Activated naive CD8-positive, alpha-beta T cell treated with anti-CD3 and anti-CD28 coated beads, Interleukin-2, amount 50 U/mL, for 24 hours (primary cell): ENCODE measurements around the gene HAPSTR1.
A peak's percentile ranks its signal among the peaks of the same experiment; 100 is the strongest.
"Not testable (repeated sequence)": the region's sequence is repeated elsewhere in the genome, so short reads cannot be mapped to it uniquely, and the experiment has no call there.

Source experiments
- ATAC-seq: fragments of 150-1000 bp; cut with Tn5 transposase; one replicate; pipeline ENCODE4 v1.10.0; 2021
- DNase-seq: peaks from one replicate; pipeline ENCODE4 v3.0.0; 2021
- H3K27ac Mint-ChIP-seq: one replicate; pipeline ENCODE4 v1.8.0; 2021; ENCODE audit warnings: mild to moderate bottlenecking, mixed read lengths
- H3K27me3 Mint-ChIP-seq: one replicate; pipeline ENCODE4 v1.8.0; 2021; ENCODE audit warnings: mixed read lengths
- H3K36me3 Mint-ChIP-seq: one replicate; pipeline ENCODE4 v1.8.0; 2021; ENCODE audit warnings: low read depth, mixed read lengths
- H3K4me1 Mint-ChIP-seq: one replicate; pipeline ENCODE4 v1.8.0; 2021; ENCODE audit warnings: mixed read lengths
- H3K4me3 Mint-ChIP-seq: one replicate; pipeline ENCODE4 v1.8.0; 2021; ENCODE audit warnings: mild to moderate bottlenecking, moderate library complexity, mixed read lengths
- H3K9me3 Mint-ChIP-seq: one replicate; pipeline ENCODE4 v1.8.0; 2021; ENCODE audit warnings: mixed read lengths

HAPSTR1 gene

DNA sequence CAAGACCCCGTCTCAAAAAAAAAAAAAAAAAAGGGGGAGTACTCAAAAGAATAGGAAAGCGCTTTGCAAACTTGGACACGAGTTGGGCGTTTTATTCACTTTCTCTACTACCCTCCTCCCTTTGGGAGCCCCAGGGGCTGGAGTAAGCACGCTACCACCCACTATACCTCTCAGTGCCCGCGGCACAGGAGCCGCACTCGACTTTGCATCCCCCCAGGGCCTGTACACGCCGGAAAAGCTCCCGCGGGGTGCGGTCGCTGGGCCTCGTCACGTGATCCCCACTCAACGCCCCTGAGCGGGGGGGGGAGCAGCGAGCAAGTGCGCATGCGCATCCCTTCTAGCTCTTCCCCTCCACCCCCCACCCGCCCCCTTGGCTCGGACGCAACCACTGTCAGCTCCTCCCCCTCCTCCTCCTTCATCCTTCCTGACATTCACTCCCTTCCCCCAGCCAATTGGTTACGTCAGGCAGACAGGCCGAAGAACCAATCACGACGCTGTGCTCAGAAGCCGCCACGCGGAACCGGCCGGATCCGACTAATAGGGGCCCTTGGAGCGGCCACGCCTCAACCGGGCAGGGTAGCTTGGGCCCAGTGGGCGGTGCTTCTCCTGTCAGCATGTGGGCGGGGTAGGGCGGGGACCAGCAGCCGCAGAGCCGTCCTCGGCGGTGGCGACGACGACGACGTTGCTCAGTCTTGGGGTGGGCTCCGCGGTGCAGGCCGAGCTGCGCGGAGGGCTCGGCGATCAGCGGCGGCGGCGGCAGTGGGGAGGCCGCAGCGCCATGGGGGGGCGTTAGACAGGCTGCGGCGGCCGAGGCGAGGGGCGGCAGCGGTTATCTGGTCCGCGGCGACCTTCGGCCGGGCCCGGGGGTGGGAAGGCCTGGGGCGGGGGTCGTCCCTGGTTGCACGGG, at the start of gene HAPSTR1:
Gene HAPSTR1 (plus strand): TSS at position 685 of the 907 bp plus-strand sequence. CDS start 401 bp downstream, outside the sequence.
- H3K4me1 Mint-ChIP-seq, result peaks cover 43% of the 10 kb centered on the region
- DNase-seq, result peak; percentile 100
- H3K36me3 Mint-ChIP-seq, result peaks cover 35% of the 10 kb centered on the region
- ATAC-seq, result peak; percentile 93
- no peaks in the 10 kb centered on the region for H3K9me3 Mint-ChIP-seq
- peaks cover 4% of the 10 kb centered on the region for H3K27me3 Mint-ChIP-seq
- peak within 1 kb of the TSS; percentile 91 for H3K4me3 Mint-ChIP-seq
- peak within 1 kb of the TSS; percentile 97 for H3K27ac Mint-ChIP-seq

DNA sequence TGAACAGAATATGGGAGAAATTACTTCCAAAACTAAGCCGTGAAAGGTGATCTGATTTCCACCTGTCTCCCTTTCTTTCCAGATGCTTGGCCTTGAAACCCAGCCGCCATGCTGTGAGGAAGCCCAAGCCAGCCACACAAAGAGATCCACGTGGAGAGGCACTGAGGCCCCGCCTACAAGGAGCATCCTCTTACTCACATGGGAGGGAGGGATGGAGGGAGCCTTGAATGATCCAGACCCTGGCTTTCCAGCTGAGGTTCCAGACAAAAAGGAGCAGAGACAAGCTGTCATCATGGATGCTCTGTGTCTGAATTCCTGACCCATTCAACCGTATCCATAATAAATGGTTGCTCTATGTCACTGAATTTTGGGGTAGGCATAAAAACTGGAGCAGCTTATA, 48.9 kb upstream of the HAPSTR1 start:
- peaks cover 12% of the 10 kb centered on the region for H3K9me3 Mint-ChIP-seq
- no peak overlapping the region for H3K27ac Mint-ChIP-seq
- H3K4me3 Mint-ChIP-seq, result no peak overlapping the region
- H3K4me1 Mint-ChIP-seq, result peaks cover 25% of the 10 kb centered on the region
- H3K36me3 Mint-ChIP-seq, result peaks cover 4% of the 10 kb centered on the region
- DNase-seq, result no peak
- no peak for ATAC-seq
- no peaks in the 10 kb centered on the region for H3K27me3 Mint-ChIP-seq

GRCh38 chr16:9042964-9043680, 48.3 kb upstream of the HAPSTR1 start:
- H3K27ac Mint-ChIP-seq, result no peak overlapping the region
- peaks cover 12% of the 10 kb centered on the region for H3K9me3 Mint-ChIP-seq
- H3K36me3 Mint-ChIP-seq, result peaks cover 4% of the 10 kb centered on the region
- H3K4me3 Mint-ChIP-seq, result no peak overlapping the region
- H3K4me1 Mint-ChIP-seq, result peaks cover 31% of the 10 kb centered on the region
- no peaks in the 10 kb centered on the region for H3K27me3 Mint-ChIP-seq
- DNase-seq (no peak), ATAC-seq (no peak)

GRCh38 chr16:9045562-9045961, 45.9 kb upstream of the HAPSTR1 start:
- peak overlapping the region; percentile 71 for H3K27ac Mint-ChIP-seq
- not testable (repeated sequence) for H3K4me3 Mint-ChIP-seq, H3K27me3 Mint-ChIP-seq, ATAC-seq, DNase-seq, H3K36me3 Mint-ChIP-seq
- H3K4me1 Mint-ChIP-seq, result peaks cover 40% of the 10 kb centered on the region
- H3K9me3 Mint-ChIP-seq, result peaks cover 12% of the 10 kb centered on the region

DNA sequence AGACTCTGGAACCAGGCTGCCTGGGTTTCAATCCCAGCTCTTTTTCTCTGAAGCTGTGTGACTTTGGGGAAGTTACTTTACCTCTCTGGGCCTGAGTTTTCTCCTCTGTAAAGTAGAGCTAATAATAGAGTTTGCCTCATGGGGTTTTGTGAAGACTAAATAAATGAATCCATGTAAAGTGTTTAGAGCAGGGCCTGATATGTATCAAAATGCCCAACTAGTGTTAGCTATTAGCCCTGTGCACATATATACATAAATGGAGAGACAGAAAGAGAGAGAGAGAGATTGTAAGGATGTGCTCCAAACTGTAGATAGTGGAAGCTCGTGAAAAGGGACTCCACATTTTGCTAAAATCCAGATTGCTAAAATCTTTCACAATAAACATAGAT, 44.8 kb upstream of the HAPSTR1 start:
- no peaks in the 10 kb centered on the region for H3K27me3 Mint-ChIP-seq
- H3K4me1 Mint-ChIP-seq, result peaks cover 40% of the 10 kb centered on the region
- H3K27ac Mint-ChIP-seq, result peak overlapping the region; percentile 71
- ATAC-seq, result no peak
- H3K9me3 Mint-ChIP-seq, result peaks cover 12% of the 10 kb centered on the region
- DNase-seq, result no peak
- H3K4me3 Mint-ChIP-seq, result no peak overlapping the region
- peaks cover 4% of the 10 kb centered on the region for H3K36me3 Mint-ChIP-seq

DNA sequence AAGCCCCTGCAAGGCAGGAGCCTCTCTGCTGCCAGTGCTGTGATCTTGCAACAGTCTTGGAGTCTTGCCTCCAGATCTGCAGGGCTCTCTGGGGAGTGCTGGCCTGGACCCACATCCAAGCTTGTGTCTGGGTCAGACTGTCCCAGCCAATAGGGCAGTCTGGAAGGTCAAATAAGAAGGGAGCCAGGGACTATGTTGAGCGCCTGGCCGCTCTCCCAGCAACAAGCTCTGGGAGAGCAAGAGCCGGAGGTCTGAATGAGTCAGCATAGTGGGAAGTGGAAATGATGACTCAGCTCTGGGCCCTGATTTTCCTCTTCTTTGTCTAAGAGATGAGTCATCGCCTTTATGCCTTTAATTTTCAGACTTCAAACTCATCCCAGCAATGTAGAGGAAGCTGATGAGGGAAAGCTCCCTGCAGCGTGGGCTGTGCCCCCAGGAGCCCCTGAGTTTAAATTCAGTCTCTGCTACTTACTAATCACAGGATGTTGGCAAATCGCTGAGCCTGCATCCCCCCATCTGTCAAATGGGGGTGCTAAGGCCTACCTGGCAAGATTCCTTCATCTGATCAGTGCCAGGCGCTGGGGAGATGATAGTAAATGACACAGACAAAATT, 43.6 kb upstream of the HAPSTR1 start:
- peak overlapping the region; percentile 52 for H3K4me3 Mint-ChIP-seq
- peak overlapping the region; percentile 85 for H3K27ac Mint-ChIP-seq
- peaks cover 4% of the 10 kb centered on the region for H3K36me3 Mint-ChIP-seq
- H3K27me3 Mint-ChIP-seq, result peaks cover 2% of the 10 kb centered on the region
- H3K9me3 Mint-ChIP-seq, result peaks cover 12% of the 10 kb centered on the region
- ATAC-seq (peak; percentile 73), DNase-seq (peak; percentile 63)
- peaks cover 40% of the 10 kb centered on the region for H3K4me1 Mint-ChIP-seq

DNA sequence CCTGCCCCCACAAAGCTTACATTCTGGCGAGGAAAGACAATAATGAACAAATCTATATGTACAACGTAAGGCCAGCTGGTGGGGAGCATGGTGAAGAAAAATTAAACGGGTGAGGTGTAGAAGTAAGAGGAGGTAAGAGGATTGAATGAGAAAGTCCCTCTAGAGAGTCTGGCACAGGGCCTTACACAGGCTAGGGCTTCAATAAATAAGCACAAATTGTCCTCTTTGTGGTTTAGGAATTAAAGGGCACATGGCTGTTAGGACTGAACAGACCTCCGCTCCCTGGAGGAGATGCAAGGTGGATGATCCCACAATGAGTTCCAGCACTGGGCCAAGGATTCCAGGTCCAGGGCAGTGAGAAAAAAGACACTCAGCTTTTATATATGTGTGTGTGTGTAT, 43.1 kb upstream of the HAPSTR1 start:
- Mint-ChIP-seq H3K9me3 (peaks cover 12% of the 10 kb centered on the region), H3K4me1 (peaks cover 36% of the 10 kb centered on the region), H3K36me3 (peaks cover 4% of the 10 kb centered on the region), H3K27me3 (peaks cover 2% of the 10 kb centered on the region), H3K27ac (peak overlapping the region; percentile 85), H3K4me3 (peak overlapping the region; percentile 52)
- DNase-seq (no peak), ATAC-seq (no peak)

DNA sequence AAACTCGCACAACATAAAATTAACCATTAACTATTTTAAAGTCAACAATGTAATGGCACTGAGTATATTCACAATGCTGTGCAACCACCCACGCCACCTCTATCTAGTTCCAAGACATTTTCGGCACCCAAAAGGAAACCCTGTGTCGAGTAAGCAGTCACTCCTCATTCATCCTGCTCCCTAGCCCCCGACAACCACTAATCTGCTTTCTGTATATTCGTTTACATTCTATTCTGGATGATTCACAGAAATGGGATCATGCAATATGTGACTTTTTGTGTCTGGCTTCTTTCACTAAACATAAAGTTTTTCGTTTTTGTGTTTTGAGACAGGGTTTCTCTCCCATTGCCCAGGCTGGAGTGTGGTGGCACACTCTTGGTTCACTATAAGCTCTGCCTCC, 42.2 kb upstream of the HAPSTR1 start:
- no peak for DNase-seq
- peaks cover 36% of the 10 kb centered on the region for H3K4me1 Mint-ChIP-seq
- H3K27ac Mint-ChIP-seq, result no peak overlapping the region
- peaks cover 4% of the 10 kb centered on the region for H3K36me3 Mint-ChIP-seq
- H3K27me3 Mint-ChIP-seq, result peaks cover 4% of the 10 kb centered on the region
- H3K4me3 Mint-ChIP-seq, result no peak overlapping the region
- ATAC-seq, result no peak
- peaks cover 12% of the 10 kb centered on the region for H3K9me3 Mint-ChIP-seq

- H3K27ac Mint-ChIP-seq, result no peak overlapping the region
- no peak overlapping the region for H3K4me3 Mint-ChIP-seq
- peaks cover 35% of the 10 kb centered on the region for H3K4me1 Mint-ChIP-seq
- peak; percentile 36 for DNase-seq
- ATAC-seq, result no peak
- H3K36me3 Mint-ChIP-seq, result peaks cover 4% of the 10 kb centered on the region
- peaks cover 5% of the 10 kb centered on the region for H3K27me3 Mint-ChIP-seq
- H3K9me3 Mint-ChIP-seq, result peaks cover 12% of the 10 kb centered on the region
These were observed 41.2 kb upstream of the HAPSTR1 start for GRCh38 chr16:9050102-9050830.

GRCh38 chr16:9053006-9053601, 38.3 kb upstream of the HAPSTR1 start:
- peak; percentile 30 for DNase-seq

DNA sequence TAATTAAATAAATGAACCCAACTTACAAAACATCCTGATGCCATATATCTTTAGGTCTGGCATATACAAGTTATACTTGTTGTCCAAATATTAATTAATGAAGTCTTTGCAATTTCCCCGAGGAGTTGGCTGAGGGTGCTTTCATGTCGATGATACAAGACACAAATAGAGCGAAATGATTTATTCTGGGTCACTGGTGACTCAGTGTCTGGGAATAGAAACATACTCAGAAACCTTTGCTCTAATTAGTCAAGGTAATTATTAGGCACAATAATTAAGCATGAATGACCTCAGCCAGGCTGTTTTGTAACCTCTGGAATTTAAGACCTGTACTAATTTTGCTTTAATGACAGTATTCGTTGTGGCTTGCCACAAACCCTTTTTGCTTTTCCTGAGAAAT, 37.0 kb upstream of the HAPSTR1 start:
- peaks cover 5% of the 10 kb centered on the region for H3K27me3 Mint-ChIP-seq
- peaks cover 3% of the 10 kb centered on the region for H3K4me1 Mint-ChIP-seq
- no peak overlapping the region for H3K4me3 Mint-ChIP-seq
- no peak for DNase-seq
- no peak overlapping the region for H3K27ac Mint-ChIP-seq
- H3K36me3 Mint-ChIP-seq, result no peaks in the 10 kb centered on the region
- H3K9me3 Mint-ChIP-seq, result no peaks in the 10 kb centered on the region
- ATAC-seq, result no peak

More at GRCh38 chr16:9053006-9053601, 38.3 kb upstream of the HAPSTR1 start:
- Mint-ChIP-seq H3K36me3 (no peaks in the 10 kb centered on the region), H3K27me3 (peaks cover 5% of the 10 kb centered on the region), H3K4me1 (peaks cover 10% of the 10 kb centered on the region), H3K27ac (no peak overlapping the region), H3K4me3 (no peak overlapping the region), H3K9me3 (no peaks in the 10 kb centered on the region)
- no peak for ATAC-seq

- ATAC-seq (no peak), DNase-seq (no peak)
- Mint-ChIP-seq H3K4me3 (no peak overlapping the region), H3K27ac (no peak overlapping the region), H3K27me3 (peaks cover 5% of the 10 kb centered on the region), H3K4me1 (peaks cover 3% of the 10 kb centered on the region), H3K36me3 (no peaks in the 10 kb centered on the region), H3K9me3 (no peaks in the 10 kb centered on the region)
These were observed 36.3 kb upstream of the HAPSTR1 start for GRCh38 chr16:9055115-9055514.

DNA sequence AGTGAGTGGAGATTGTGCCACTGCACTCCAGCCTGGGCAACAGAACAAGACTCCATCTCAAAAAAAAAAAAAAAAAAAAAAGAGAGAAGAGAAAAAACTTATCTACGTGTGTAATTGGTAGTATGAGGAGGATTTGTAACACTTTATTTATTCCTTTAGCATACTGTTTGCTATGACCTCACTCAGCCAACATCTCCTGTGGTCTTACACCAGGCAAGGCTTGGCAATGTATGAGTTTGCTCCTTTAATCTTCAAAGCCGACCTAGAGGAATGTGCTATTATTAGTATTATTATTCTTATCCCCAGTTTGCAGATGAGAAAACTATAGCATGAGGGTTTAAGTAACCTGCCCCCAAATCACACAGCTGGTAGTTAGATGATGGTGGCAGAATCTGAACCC, 35.8 kb upstream of the HAPSTR1 start:
- DNase-seq, result no peak
- Mint-ChIP-seq H3K4me1 (peaks cover 9% of the 10 kb centered on the region), H3K36me3 (no peaks in the 10 kb centered on the region), H3K27ac (no peak overlapping the region), H3K9me3 (no peaks in the 10 kb centered on the region), H3K4me3 (no peak overlapping the region), H3K27me3 (peaks cover 5% of the 10 kb centered on the region)
- no peak for ATAC-seq

GRCh38 chr16:9056061-9056460, 35.4 kb upstream of the HAPSTR1 start:
- Mint-ChIP-seq H3K4me3 (no peak overlapping the region), H3K36me3 (no peaks in the 10 kb centered on the region), H3K27ac (no peak overlapping the region), H3K4me1 (peaks cover 13% of the 10 kb centered on the region), H3K9me3 (no peaks in the 10 kb centered on the region), H3K27me3 (peaks cover 5% of the 10 kb centered on the region)
- ATAC-seq (no peak), DNase-seq (no peak)
